Measurements from ENCODE around the gene KCNQ1. TPM values are rescaled to one million over a fixed set of nuclear protein-coding genes. Genes with fewer than 3 reads are reported as not detected.
A peak's percentile ranks its signal among the peaks of the same experiment; 100 is the strongest.

KCNQ1 gene
- total and polyA plus RNA-seq, 9 of the 15 experiments (the other 6 are each of a cell fraction or from before 2014, with no cell fraction given), result 0.44 TPM; not detected in 8

DNA sequence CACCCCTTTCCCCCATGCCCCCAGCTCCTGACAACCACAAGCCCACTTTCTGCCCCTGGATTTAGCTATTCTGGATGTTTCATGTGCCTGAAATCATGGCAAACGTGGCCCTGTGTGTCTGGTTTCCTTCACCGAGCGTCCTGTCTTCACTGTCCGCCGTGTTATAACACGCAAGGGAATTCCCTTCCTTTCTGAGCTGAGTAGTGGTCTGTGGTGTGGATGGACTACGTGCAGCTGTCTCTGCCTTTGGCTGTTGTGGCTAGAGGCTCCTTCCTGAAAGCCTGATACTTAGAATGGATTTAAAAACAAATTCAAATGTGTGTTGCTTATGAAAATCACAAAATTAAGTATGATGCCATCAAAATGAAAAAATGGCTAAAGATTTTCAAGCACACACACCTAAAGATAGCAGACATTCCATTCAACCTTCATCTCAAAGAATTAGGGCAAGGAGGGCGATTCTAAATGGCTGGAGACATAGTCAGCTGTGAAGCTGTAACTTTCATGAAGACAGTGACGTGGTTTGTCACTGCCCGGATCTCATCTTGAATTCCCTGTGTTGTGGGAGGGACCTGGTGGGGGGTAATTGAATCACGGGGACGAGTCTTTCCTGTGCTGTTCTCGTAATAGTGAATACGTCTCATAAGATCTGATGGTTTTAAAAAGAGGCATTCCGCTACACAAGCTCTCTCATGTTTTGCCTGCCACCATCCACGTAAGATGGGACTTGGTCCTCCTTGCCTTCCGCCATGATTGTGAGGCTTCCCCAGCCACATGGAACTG, 30.5 kb downstream of the KCNQ1 start:
- no peaks in the 10 kb centered on the region for H3K36me3 ChIP-seq (ENCODE audit: control insufficient read depth, insufficient read depth, low read length)
- no peaks in the 10 kb centered on the region for H3K9me1 ChIP-seq (ENCODE audit: control insufficient read depth, insufficient read depth, low read length)
- peak in 1 of 4 experiments; percentile 2 for DNase-seq (ENCODE audit: extremely low read depth in 1 of 4, low spot score in 3 of 4)
- H3K9ac ChIP-seq (ENCODE audit: insufficient read depth in 1 of 2, low read depth in 2 of 2, low read length in 2 of 2), result no peak overlapping the region
- intact Hi-C loops (cut with micrococcal nuclease) (no loop called here), in situ Hi-C loops (cut with MboI) (no loop called here)
- H3K9me3 ChIP-seq (replicated peaks; ENCODE audit: control insufficient read depth, insufficient read depth, low read depth, low read length), result no peaks in the 10 kb centered on the region
- H4K20me1 ChIP-seq (replicated peaks; ENCODE audit: control insufficient read depth, insufficient read depth, low read length), result no peaks in the 10 kb centered on the region
- no peak overlapping the region for H2AFZ ChIP-seq (ENCODE audit: low read depth, low read length)
- ATAC-seq, result no peak
- no peaks in the 10 kb centered on the region for H3K4me1 ChIP-seq (replicated peaks in 1 of 2; ENCODE audit: control insufficient read depth in 2 of 2, insufficient read depth in 2 of 2, low read length in 2 of 2)
- H3K4me3 ChIP-seq, result no peak overlapping the region
- FAIRE-seq, result no peak
- H3K27me3 ChIP-seq (ENCODE audit: control insufficient read depth in 2 of 2, insufficient read depth in 2 of 2, low read length in 2 of 2), result peaks cover 4 to 34% of the 10 kb centered on the region in 2 experiments; a peak in 3 of 5 replicates
- no peaks in the 10 kb centered on the region for H3K79me2 ChIP-seq (ENCODE audit: control insufficient read depth, insufficient read depth, low read length)
- WGBS (ENCODE audit: insufficient coverage, low coverage, missing lambda C conversion rate), result 1% methylated on average over 17 of the region's 17 CpGs
- POLR2A ChIA-PET, result no interaction called here
- TF ChIP-seq, protein P1, sequence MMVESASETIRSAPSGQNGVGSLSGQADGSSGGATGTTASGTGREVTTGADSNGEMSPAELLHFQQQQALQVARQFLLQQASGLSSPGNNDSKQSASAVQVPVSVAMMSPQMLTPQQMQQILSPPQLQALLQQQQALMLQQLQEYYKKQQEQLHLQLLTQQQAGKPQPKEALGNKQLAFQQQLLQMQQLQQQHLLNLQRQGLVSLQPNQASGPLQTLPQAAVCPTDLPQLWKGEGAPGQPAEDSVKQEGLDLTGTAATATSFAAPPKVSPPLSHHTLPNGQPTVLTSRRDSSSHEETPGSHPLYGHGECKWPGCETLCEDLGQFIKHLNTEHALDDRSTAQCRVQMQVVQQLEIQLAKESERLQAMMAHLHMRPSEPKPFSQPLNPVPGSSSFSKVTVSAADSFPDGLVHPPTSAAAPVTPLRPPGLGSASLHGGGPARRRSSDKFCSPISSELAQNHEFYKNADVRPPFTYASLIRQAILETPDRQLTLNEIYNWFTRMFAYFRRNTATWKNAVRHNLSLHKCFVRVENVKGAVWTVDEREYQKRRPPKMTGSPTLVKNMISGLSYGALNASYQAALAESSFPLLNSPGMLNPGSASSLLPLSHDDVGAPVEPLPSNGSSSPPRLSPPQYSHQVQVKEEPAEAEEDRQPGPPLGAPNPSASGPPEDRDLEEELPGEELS (CRISPR knock-in tag; IDR thresholded peaks at IDR 0.05; ENCODE audit: borderline replicate concordance), result no peak
- no peak overlapping the region for H3K27ac ChIP-seq (ENCODE audit: extremely low read depth, low read depth, low read length)
- BruUV-seq (replicated peaks), result no TSS peak
- no peak overlapping the region for H3K4me2 ChIP-seq (ENCODE audit: insufficient read depth, low read length)
- CTCF ChIA-PET (ENCODE audit: low intra/inter-chr PET ratio), result no interaction called here

GRCh38 chr11:2477254-2477653, 32.4 kb downstream of the KCNQ1 start:
- 0% methylated on average over 3 of the region's 3 CpGs for WGBS (ENCODE audit: insufficient coverage, low coverage, missing lambda C conversion rate)
- intact Hi-C loops (cut with micrococcal nuclease) (no loop called here), in situ Hi-C loops (cut with MboI) (no loop called here)
- no peaks in the 10 kb centered on the region for H3K9me1 ChIP-seq (ENCODE audit: control insufficient read depth, insufficient read depth, low read length)
- H3K79me2 ChIP-seq (ENCODE audit: control insufficient read depth, insufficient read depth, low read length), result no peaks in the 10 kb centered on the region
- H3K36me3 ChIP-seq (ENCODE audit: control insufficient read depth, insufficient read depth, low read length), result no peaks in the 10 kb centered on the region
- no peak overlapping the region for H3K27ac ChIP-seq (ENCODE audit: extremely low read depth, low read depth, low read length)
- H2AFZ ChIP-seq (ENCODE audit: low read depth, low read length), result no peak overlapping the region
- ATAC-seq (no peak), FAIRE-seq (no peak), DNase-seq (ENCODE audit: extremely low read depth in 1 of 4, low spot score in 3 of 4) (no peak)
- no peaks in the 10 kb centered on the region for H3K9me3 ChIP-seq (replicated peaks; ENCODE audit: control insufficient read depth, insufficient read depth, low read depth, low read length)
- H4K20me1 ChIP-seq (replicated peaks; ENCODE audit: control insufficient read depth, insufficient read depth, low read length), result no peaks in the 10 kb centered on the region
- no peak overlapping the region for H3K4me3 ChIP-seq
- H3K4me2 ChIP-seq (ENCODE audit: insufficient read depth, low read length), result no peak overlapping the region
- ChIA-PET POLR2A (no interaction called here), CTCF (ENCODE audit: low intra/inter-chr PET ratio) (no interaction called here)
- H3K4me1 ChIP-seq (replicated peaks in 1 of 2; ENCODE audit: control insufficient read depth in 2 of 2, insufficient read depth in 2 of 2, low read length in 2 of 2), result no peaks in the 10 kb centered on the region
- H3K27me3 ChIP-seq (ENCODE audit: control insufficient read depth in 2 of 2, insufficient read depth in 2 of 2, low read length in 2 of 2), result peaks cover 4 to 29% of the 10 kb centered on the region in 2 experiments; a peak in 4 of 5 replicates
- no peak overlapping the region for H3K9ac ChIP-seq (ENCODE audit: insufficient read depth in 1 of 2, low read depth in 2 of 2, low read length in 2 of 2)
- TF ChIP-seq ZFX (CRISPR knock-in tag; IDR thresholded peaks at IDR 0.05) (no peak), OTX1 (CRISPR knock-in tag; IDR thresholded peaks at IDR 0.05) (no peak), MTA3 (IDR thresholded peaks at IDR 0.05; ENCODE audit: borderline replicate concordance) (no peak), NFXL1 (CRISPR knock-in tag; IDR thresholded peaks at IDR 0.05) (no peak), L3MBTL2 (IDR thresholded peaks at IDR 0.05) (no peak), ZBTB7A (IDR thresholded peaks at IDR 0.05; ENCODE audit: borderline replicate concordance, control insufficient read depth, low read depth, low read length) (no peak), THAP12 (CRISPR knock-in tag; IDR thresholded peaks at IDR 0.05) (no peak)
- BruUV-seq (replicated peaks), result no TSS peak
